GM12874 (cell line): ENCODE results near the gene ACSM4.

ENCODE experiments used
- CTCF ChIP-seq: IDR thresholded peaks from 2 replicates; pipeline ENCODE4 v1.5.1; 2011; ENCODE audit warnings: low read depth, mild to moderate bottlenecking, control low read depth, low read length, moderate library complexity; ENCODE audit not compliant: insufficient read depth

ACSM4 gene

GRCh38 chr12:7344833-7345606 lies 41.1 kb downstream of the ACSM4 start:
- no peak for TF ChIP-seq CTCF

- no peak for TF ChIP-seq CTCF
Measured at GRCh38 chr12:7346551-7347225, 42.8 kb downstream of the ACSM4 start.

- no peak for TF ChIP-seq CTCF
Measured at GRCh38 chr12:7349418-7349817, 45.5 kb downstream of the ACSM4 start.

- TF ChIP-seq CTCF: no peak
Measured at GRCh38 chr12:7351177-7351576, 47.3 kb downstream of the ACSM4 start.

- TF ChIP-seq CTCF: no peak
Measured at GRCh38 chr12:7352661-7353060, 48.8 kb downstream of the ACSM4 start.

- TF ChIP-seq CTCF: no peak
Measured at GRCh38 chr12:7354529-7354928, 50.7 kb downstream of the ACSM4 start.

- no peak for TF ChIP-seq CTCF
Measured at GRCh38 chr12:7361265-7361664, 57.4 kb downstream of the ACSM4 start.
